Measurements from ENCODE around the gene KIF19. TPM values are rescaled to one million over a fixed set of nuclear protein-coding genes. Genes with fewer than 3 reads are reported as not detected.

Gene KIF19
- total RNA-seq, 1 donor from 2014 or later = 0.58 TPM

- DNase-seq (ENCODE audit: low spot score) (no peak), ATAC-seq (no peak)
Observed at GRCh38 chr17:74336307-74336706, 10.3 kb downstream of the KIF19 start.

DNA sequence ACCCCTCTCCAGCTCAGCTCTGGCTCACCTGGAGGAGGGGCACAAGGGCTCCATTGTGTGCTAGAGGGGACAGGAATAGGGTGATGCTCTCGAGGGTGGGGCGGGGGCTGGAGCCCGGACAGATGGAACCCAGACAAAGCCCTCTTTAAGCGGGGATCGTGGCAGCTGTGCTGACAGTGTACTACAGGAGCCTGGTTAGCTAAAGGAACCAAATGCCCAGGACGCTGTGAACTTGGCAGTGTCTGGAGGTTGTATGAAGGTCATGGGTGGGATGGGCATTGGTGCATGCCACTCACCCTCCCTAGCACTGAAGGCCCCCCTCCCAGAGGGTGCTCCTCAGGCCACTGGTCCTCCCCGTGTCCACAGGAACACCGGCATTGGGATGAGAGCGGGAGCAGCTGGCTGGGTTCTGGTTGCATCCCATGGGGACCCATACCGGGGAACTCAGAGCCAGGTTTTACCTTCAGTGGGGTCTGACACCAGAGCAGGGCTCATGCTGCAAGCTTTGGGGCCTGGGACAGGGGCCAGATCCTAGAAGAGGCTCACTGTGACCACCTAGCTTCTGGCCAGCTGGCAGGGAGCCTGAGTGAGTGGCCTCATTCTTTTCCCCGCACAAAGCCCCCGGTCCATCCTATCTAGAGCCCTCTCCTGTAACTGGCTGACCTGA, 11.9 kb downstream of the KIF19 start:
- DNase-seq (ENCODE audit: low spot score) (no peak), ATAC-seq (no peak)

GRCh38 chr17:74339537-74340195, 13.6 kb downstream of the KIF19 start:
- ATAC-seq (no peak), DNase-seq (ENCODE audit: low spot score) (no peak)

GRCh38 chr17:74340470-74341023, 14.5 kb downstream of the KIF19 start:
- ATAC-seq (no peak), DNase-seq (ENCODE audit: low spot score) (no peak)

DNA sequence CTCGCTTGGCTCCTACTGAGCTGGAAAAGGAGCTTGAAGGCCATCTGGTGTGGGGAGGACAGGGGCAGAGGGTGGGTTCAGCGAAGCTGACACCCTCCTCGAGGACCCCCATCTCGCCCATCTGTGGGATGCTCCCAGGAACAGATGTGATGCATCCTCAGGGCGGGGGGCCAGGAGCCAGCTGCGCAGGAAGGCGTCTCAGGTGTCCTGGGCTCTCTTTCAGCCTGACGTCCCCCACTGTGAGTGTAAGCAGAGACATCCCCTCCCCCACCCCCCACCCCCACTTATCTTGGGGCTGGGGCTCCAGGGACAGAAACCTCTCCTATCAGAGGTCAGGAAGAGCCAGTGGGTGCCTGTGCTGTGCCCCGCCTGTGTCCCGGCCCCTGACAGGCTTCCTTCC, 16.2 kb downstream of the KIF19 start:
- ATAC-seq (no peak), DNase-seq (ENCODE audit: low spot score) (no peak)

- ATAC-seq (no peak), DNase-seq (ENCODE audit: low spot score) (no peak)
Observed at GRCh38 chr17:74343121-74343520, 17.1 kb downstream of the KIF19 start.

- DNase-seq (ENCODE audit: low spot score) = no peak
- no peak for ATAC-seq
Observed at GRCh38 chr17:74343526-74344284, 17.7 kb downstream of the KIF19 start.

- ATAC-seq (no peak), DNase-seq (ENCODE audit: low spot score) (no peak)
Observed at GRCh38 chr17:74344658-74345057, 18.6 kb downstream of the KIF19 start.

DNA sequence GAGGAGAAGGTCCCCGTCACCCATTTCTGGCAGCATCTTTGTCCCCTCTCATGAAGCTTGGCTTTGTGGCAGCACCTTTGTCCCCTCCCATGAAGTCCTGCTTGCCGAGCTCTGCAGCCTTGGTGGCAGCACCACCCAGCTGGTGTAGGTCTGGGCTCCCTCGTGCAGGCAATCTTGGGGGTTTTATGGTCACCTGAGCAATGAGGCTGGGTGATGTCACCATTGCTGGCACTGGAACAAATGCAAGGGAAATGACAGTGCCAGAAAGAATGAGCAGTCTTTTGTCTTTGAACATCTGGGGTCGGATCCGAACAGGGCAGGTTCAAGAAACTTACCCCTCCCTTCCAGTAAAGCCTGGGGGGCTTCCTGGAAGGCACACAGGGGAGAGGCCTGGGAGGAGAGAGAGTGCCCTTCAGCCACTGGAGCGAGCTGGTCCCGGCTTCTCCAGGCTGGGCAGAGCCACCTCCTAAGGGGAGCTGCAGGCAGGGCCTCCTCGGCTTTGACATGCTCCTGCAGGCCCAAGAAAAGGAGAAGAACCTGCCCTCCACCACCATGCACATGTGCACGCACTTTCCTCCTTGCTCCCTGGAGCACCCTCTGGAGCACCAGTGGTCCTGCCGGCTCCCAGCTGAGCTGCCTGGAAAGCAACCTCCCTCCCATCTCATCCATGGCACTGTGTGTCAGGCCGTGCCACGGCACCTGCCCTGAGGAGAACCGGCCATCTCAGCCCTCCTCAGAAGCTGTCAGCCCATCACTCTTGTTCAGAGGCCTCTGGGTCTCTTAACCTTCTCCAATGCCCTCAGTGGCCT, 19.6 kb downstream of the KIF19 start:
- DNase-seq (ENCODE audit: low spot score) = no peak
- no peak for ATAC-seq

DNA sequence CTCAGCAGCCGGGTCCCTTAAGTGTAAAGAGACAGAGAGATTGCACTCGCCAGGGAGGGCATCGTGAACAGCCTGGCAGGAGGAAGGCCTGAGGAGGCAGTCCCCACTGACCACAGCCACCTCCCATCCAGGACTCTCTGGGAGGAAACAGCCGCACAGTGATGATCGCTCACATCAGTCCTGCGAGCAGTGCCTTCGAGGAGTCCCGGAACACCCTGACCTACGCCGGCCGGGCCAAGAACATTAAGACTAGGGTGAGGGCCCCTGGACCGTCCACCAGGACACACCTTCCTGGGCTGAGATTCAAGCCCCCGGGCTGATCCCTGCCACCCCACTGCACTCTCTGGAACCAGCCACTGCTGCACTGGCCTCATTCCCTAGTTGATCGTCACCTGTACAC, 21.6 kb downstream of the KIF19 start:
- no peak for DNase-seq (ENCODE audit: low spot score)
- ATAC-seq = no peak

DNA sequence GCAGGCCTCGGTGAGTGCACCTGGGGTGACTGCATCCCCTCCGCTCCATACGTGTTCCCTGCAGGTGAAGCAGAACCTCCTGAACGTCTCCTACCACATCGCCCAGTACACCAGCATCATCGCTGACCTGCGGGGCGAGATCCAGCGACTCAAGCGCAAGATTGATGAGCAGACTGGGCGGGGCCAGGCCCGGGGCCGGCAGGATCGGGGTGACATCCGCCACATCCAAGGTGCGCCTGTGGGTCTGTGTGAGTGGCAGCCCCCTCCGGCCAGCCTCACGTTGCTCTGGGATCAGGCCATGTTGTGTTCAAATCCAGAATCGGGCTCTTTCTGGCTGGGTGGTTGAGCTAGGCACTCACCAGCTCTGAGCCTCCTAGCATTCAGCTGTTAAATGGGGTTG, 23.1 kb downstream of the KIF19 start:
- ATAC-seq (no peak), DNase-seq (ENCODE audit: low spot score) (no peak)

DNA sequence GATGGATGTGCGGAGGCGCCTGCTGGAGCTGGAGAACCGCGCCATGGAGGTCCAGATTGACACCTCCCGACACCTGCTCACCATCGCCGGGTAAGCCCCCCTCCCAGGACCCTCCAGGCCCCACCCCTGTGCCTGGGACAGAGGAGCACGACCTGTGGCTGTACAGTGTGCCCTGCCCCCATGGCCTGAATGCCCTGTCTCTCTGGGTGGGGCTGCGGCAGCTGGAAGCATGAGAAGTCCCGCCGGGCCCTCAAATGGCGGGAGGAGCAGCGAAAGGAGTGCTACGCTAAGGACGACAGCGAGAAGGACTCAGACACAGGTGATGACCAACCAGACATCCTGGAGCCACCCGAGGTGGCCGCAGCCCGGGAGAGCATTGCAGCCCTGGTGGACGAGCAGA, 24.5 kb downstream of the KIF19 start:
- DNase-seq (ENCODE audit: low spot score) (no peak), ATAC-seq (no peak)

DNA sequence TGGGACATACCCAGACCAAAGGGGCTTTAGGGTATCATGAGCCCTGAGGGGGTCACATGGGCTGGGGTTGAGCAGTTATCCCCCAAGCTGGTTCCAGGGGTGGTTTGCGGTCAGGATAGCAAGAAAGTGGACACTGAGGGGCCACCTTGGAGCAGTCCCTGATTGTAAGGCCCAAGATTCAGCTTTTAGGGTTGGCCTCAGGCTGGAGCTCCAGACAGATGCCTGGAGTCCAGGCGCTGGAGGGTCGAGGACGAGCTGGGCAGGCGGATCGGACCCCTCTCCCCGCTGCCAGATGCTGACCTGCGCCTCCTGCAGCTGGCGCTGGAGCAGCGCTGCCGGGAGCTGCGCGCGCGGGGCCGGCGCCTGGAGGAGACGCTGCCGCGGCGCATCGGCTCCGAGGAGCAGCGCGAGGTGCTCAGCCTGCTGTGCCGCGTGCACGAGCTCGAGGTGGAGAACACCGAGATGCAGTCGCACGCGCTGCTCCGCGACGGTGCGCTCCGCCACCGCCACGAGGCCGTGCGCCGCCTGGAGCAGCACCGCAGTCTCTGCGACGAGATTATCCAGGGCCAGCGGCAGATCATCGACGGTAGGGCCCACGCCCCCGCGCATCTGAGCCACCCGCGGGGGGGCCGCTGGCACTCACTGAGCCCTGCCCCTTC, 25.7 kb downstream of the KIF19 start:
- no peak for DNase-seq (ENCODE audit: low spot score)
- no peak for ATAC-seq

- ATAC-seq (no peak), DNase-seq (ENCODE audit: low spot score) (no peak)
Observed at GRCh38 chr17:74353446-74354060, 27.5 kb downstream of the KIF19 start.

GRCh38 chr17:74354123-74354522, 28.1 kb downstream of the KIF19 start:
- DNase-seq (ENCODE audit: low spot score) (no peak), ATAC-seq (peak; percentile 20)

DNA sequence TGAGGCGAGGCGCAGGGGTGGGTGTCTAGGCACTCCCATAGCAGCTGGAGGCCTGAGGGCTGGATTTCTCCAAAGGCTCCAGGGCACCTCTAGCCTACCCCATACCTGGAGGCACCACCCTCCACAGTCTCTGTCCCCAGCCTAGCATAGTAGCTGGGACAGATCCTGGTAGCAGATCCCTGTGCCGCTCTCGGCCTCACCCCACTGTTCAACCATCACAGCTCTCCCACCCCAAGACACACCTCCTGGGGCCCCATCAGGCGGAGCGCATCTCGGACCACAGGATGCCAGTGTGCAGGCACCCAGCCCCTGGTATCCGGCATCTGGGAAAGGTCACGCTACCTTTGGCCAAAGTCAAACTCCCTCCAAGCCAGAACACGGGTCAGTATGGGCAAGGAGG, 28.5 kb downstream of the KIF19 start:
- DNase-seq (ENCODE audit: low spot score) (no peak), ATAC-seq (no peak)

DNA sequence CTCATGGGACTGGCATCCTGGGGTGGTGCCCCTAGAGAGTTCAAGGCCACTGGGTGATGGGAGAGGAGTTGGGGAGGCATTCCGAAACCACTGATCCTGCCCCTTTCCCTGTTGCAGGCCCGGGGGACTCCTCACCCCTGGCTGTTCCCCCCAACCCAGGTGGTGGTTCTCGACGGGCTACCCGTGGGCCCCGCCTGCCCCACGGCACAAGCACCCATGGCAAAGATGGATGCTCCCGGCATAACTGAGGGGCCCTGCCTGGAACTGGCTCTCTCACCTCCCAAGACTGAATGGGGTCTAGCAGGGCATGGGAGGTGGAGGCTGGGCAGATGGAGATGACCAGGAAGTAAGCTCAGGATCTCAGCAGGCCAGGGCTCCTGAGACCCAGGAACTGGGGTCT, 29.0 kb downstream of the KIF19 start:
- no peak for ATAC-seq
- no peak for DNase-seq (ENCODE audit: low spot score)

GRCh38 chr17:74356646-74357465, 30.8 kb downstream of the KIF19 start:
- no peak for DNase-seq (ENCODE audit: low spot score)
- ATAC-seq = peak; percentile 33

DNA sequence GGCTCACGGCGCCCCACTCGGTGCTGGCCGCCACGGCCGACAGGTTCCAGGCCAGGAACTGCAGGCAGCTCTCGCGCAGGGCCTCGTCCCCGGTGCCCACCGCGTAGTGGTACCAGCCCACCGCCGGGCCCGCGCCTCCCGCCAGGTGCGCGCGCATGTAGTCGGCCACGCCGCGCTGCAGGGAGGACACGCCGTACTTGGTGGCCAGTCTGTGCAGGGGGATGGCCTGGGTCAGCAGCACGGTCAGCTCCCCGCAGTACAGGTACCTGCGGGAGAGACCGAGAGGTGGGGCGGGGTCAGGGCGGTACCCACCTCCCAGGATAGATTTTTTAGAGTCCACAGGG, 31.4 kb downstream of the KIF19 start:
- ATAC-seq (no peak), DNase-seq (ENCODE audit: low spot score) (no peak)
